PC-3 (cell line): ENCODE data around the gene PHF1. TPM values are rescaled to one million over a fixed set of nuclear protein-coding genes. Genes with fewer than 3 reads are reported as not detected.
A peak's percentile ranks its signal among the peaks of the same experiment; 100 is the strongest.

ENCODE experiments used
- ATAC-seq: fragments of 200-7000 bp; cut with Tn5 transposase; 2 replicates; pipeline ENCODE4 v1.9.1; 2020; ENCODE audit warnings: mild to moderate bottlenecking, moderate library complexity
- BruUV-seq: library from RNA; stranded (reverse); fragments of 400-500 nt; replicated peaks from 2 replicates; lab custom pipeline; 2021; lab: Mats Ljungman, UMichigan
- CTCF ChIA-PET: fragments of 300-600 bp; sonication (Branson Sonifier 250); formaldehyde crosslinking; loops from one replicate; lab custom pipeline; 2022; ENCODE audit warnings: antibody characterized with exemption; lab: Charles Lee
- POLR2A ChIA-PET: fragments of 300-600 bp; sonication (Branson Sonifier 250); formaldehyde crosslinking; loops from one replicate; lab custom pipeline; 2022; ENCODE audit warnings: antibody characterized with exemption; ENCODE audit not compliant: unreplicated experiment; lab: Charles Lee
- DNase-seq: peaks from one replicate; pipeline ENCODE4 v3.0.0-alpha.2; 2015
- H2AFZ ChIP-seq: fragments of 300-600 bp; sonication (generic); 2 replicates; pipeline ENCODE4 v1.6.0; 2016; ENCODE audit warnings: antibody characterized with exemption, low read length
- H3F3A ChIP-seq: fragments of 300-600 bp; sonication (generic); one replicate; pipeline ENCODE4 v1.6.0; 2017; ENCODE audit warnings: antibody characterized with exemption, low read length, control low read depth, mild to moderate bottlenecking; ENCODE audit not compliant: unreplicated experiment
- H3K27ac ChIP-seq: fragments of 300-600 bp; sonication (generic); 2 replicates; pipeline ENCODE4 v1.5.1; 2016; ENCODE audit warnings: mild to moderate bottlenecking, low read length
- H3K27me3 ChIP-seq: fragments of 300-600 bp; sonication (generic); 2 replicates; pipeline ENCODE4 v1.6.1; 2016; ENCODE audit warnings: low read length, mixed read lengths
- H3K36me3 ChIP-seq: fragments of 300-600 bp; sonication (generic); 2 replicates; pipeline ENCODE4 v1.6.1; 2016; ENCODE audit warnings: low read depth, mixed run types, low read length, mixed read lengths
- H3K4me1 ChIP-seq: fragments of 300-600 bp; sonication (generic); 2 replicates; pipeline ENCODE4 v1.5.1; 2016; ENCODE audit warnings: low read length; ENCODE audit not compliant: insufficient read depth
- H3K4me2 ChIP-seq: fragments of 300-600 bp; sonication (generic); 2 replicates; pipeline ENCODE4 v1.6.0; 2016; ENCODE audit warnings: low read length
- H3K4me3 ChIP-seq: fragments of 300-600 bp; sonication (generic); 2 replicates; pipeline ENCODE4 v1.5.1; 2016; ENCODE audit warnings: mild to moderate bottlenecking, low read length, mixed read lengths
- H3K79me2 ChIP-seq: fragments of 300-600 bp; sonication (generic); 2 replicates; pipeline ENCODE4 v1.6.1; 2017; ENCODE audit warnings: low read length, mixed read lengths
- H3K9ac ChIP-seq: fragments of 300-600 bp; sonication (generic); 2 replicates; pipeline ENCODE4 v1.6.0; 2016; ENCODE audit warnings: mild to moderate bottlenecking, low read length
- H3K9me2 ChIP-seq: fragments of 300-600 bp; sonication (generic); replicated peaks from 2 replicates; pipeline ENCODE4 v1.6.1; 2016; ENCODE audit warnings: mixed run types, low read length, mixed read lengths
- H3K9me3 ChIP-seq: fragments of 300-600 bp; sonication (generic); 2 replicates; pipeline ENCODE4 v1.6.1; 2016; ENCODE audit warnings: low read length, mixed read lengths
- H4K20me1 ChIP-seq: fragments of 300-600 bp; sonication (generic); 2 replicates; pipeline ENCODE4 v1.6.1; 2016; ENCODE audit warnings: low read length, mixed read lengths
- EZH2 ChIP-seq: fragments of 300-600 bp; sonication (generic); IDR thresholded peaks from one replicate; pipeline ENCODE4 v1.6.1; 2017; ENCODE audit warnings: antibody characterized with exemption, mild to moderate bottlenecking, low read length; ENCODE audit not compliant: unreplicated experiment
- EZH2phosphoT487 ChIP-seq: fragments of 300-600 bp; sonication (generic); IDR thresholded peaks from 2 replicates; pipeline ENCODE4 v1.6.1; 2018; ENCODE audit warnings: mild to moderate bottlenecking, antibody characterized with exemption, low read length, borderline replicate concordance
- intact Hi-C: fragments of 100-400 bp; cut with micrococcal nuclease; formaldehyde crosslinking; loops from 2 replicates; pipeline ENCODE4 v1.9.0; 2023
- total RNA-seq: library from RNA; depleted of rRNA; stranded (reverse); fragments of >200 nt; gene quantifications from 2 replicates; pipeline ENCODE4 v1.2.3, GENCODE V29; 2014
- TF ChIP-seq, protein P1 (sequence below): fragments of 300-600 bp; sonication (generic); conservative IDR thresholded peaks from 2 replicates; pipeline ENCODE4 v1.5.1; 2017; ENCODE audit warnings: antibody characterized with exemption, low read depth, mild to moderate bottlenecking, low read length

PHF1 gene
- total RNA-seq, 1 experiment from 2014 or later, result 36.6 TPM

DNA sequence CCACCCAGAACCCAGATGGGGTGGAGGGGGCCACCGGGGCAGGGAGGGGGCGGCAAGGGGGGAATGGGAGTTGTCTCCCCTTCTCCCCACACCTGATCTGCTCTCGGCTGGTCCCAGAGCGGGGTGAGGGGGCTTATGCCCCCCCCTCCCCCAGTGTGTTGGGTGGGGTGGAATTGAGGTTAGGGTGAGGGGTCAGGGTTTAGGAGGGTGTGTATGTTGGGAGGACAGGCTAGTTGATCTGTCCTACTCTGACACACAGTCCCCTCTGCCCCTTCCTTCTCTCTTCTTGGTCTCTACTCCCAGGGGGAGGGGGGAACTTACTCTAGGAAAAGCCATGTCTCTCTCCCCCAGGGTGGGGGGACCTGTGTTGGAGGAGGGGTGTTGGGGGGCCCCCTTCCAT, 41.7 kb downstream of the PHF1 start:
- intact Hi-C loops, result loop anchor here (10.0 kb wide), 1 partner anchor 102 kb away; no protein-coding TSS in a partner anchor
- no peaks in the 10 kb centered on the region for H4K20me1 ChIP-seq
- no peak overlapping the region for H3K4me2 ChIP-seq
- no peaks in the 10 kb centered on the region for H3F3A ChIP-seq
- H2AFZ ChIP-seq, result no peak overlapping the region
- H3K9ac ChIP-seq, result no peak overlapping the region
- no TSS peak for BruUV-seq
- ChIA-PET CTCF (no interaction called here), POLR2A (no interaction called here)
- peaks cover 30% of the 10 kb centered on the region for H3K79me2 ChIP-seq
- no peak for TF ChIP-seq EZH2
- TF ChIP-seq EZH2phosphoT487, result no peak
- TF ChIP-seq, protein P1, sequence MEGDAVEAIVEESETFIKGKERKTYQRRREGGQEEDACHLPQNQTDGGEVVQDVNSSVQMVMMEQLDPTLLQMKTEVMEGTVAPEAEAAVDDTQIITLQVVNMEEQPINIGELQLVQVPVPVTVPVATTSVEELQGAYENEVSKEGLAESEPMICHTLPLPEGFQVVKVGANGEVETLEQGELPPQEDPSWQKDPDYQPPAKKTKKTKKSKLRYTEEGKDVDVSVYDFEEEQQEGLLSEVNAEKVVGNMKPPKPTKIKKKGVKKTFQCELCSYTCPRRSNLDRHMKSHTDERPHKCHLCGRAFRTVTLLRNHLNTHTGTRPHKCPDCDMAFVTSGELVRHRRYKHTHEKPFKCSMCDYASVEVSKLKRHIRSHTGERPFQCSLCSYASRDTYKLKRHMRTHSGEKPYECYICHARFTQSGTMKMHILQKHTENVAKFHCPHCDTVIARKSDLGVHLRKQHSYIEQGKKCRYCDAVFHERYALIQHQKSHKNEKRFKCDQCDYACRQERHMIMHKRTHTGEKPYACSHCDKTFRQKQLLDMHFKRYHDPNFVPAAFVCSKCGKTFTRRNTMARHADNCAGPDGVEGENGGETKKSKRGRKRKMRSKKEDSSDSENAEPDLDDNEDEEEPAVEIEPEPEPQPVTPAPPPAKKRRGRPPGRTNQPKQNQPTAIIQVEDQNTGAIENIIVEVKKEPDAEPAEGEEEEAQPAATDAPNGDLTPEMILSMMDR, result no peak
- H3K4me3 ChIP-seq, result no peak overlapping the region
- H3K9me3 ChIP-seq, result no peaks in the 10 kb centered on the region
- H3K27ac ChIP-seq, result no peak overlapping the region
- peaks cover 13% of the 10 kb centered on the region for H3K4me1 ChIP-seq
- DNase-seq (no peak), ATAC-seq (no peak)
- H3K9me2 ChIP-seq, result no peaks in the 10 kb centered on the region
- H3K27me3 ChIP-seq, result no peaks in the 10 kb centered on the region
- peaks cover 15% of the 10 kb centered on the region; the same call in 1 of the 2 replicates for H3K36me3 ChIP-seq

DNA sequence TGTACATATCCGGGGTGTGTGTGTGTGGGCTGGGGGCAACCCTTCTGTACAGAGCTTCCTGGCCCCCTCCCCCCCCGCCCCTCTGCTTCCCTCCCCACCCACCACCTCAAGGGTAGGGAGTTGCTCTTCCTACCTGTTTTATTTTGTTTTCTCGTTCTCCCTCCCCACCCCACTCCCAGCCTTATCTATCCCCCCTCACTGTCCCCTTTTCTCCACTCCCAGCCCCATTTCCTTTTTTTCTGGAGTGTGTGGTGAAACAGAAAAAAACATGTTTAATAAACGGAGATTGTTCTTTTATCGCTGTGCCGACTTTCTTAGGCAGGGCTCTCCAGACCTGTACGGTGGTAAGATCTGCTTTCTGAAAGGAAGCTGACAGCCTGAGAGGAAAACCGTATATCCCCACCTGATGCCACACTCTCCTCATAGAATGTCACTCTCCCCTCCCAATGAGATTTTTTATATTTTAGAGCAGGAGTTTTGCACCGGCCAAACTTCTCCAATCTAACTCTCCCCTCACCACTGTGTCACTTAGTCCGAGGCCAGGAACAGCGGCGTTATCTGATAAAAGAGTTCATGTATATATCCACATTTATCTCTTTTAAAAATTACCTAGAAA, 42.7 kb downstream of the PHF1 start:
- Histone ChIP-seq H3K4me3 (peak overlapping the region; percentile 86), H4K20me1 (no peaks in the 10 kb centered on the region), H3K4me2 (peak overlapping the region; percentile 91), H3K36me3 (peaks cover 15% of the 10 kb centered on the region; the same call in 1 of the 2 replicates), H3K27me3 (no peaks in the 10 kb centered on the region), H3K9me3 (no peaks in the 10 kb centered on the region), H3K9me2 (no peaks in the 10 kb centered on the region), H3K4me1 (peaks cover 13% of the 10 kb centered on the region), H3F3A (no peaks in the 10 kb centered on the region), H3K79me2 (peaks cover 30% of the 10 kb centered on the region), H3K27ac (0 out of 2 replicates have a peak overlapping the region, but pooled peaks have one; percentile 10), H3K9ac (peak overlapping the region; percentile 82), H2AFZ (peak overlapping the region; percentile 77)
- ATAC-seq (peak; percentile 27), DNase-seq (no peak)
- TF ChIP-seq EZH2 (no peak), EZH2phosphoT487 (no peak)
- TF ChIP-seq, protein P1, result no peak
- no TSS peak for BruUV-seq
- ChIA-PET POLR2A (no interaction called here), CTCF (interaction anchor here (1.2 kb wide), 1 partner anchor 126 kb away, joined by 5 read pairs; the partner anchor contains the start of gene BAK1)
- intact Hi-C loops, result loop anchor here (10.0 kb wide), 1 partner anchor 101 kb away; no protein-coding TSS in a partner anchor
